Chondrocyte (in vitro differentiated cells): ENCODE measurements around the gene TRAK2. TPM values are rescaled to one million over a fixed set of nuclear protein-coding genes. Genes with fewer than 3 reads are reported as not detected.

ENCODE experiments used
- DNase-seq: peaks from one replicate; pipeline ENCODE4 v3.0.0; 2021; ENCODE audit warnings: mixed read lengths, low spot score
- H3K27ac Mint-ChIP-seq: one replicate; pipeline ENCODE4 v1.8.0; 2021; ENCODE audit warnings: mild to moderate bottlenecking, moderate library complexity, mixed read lengths; ENCODE audit not compliant: unreplicated experiment
- H3K27me3 Mint-ChIP-seq: 2 replicates; pipeline ENCODE4 v1.8.0; 2021; ENCODE audit warnings: low read depth, mixed read lengths
- H3K36me3 Mint-ChIP-seq: 2 replicates; pipeline ENCODE4 v1.8.0; 2021; ENCODE audit warnings: low read depth, mixed read lengths
- H3K4me1 Mint-ChIP-seq: 2 replicates; pipeline ENCODE4 v1.8.0; 2021; ENCODE audit warnings: low read depth, mild to moderate bottlenecking, mixed read lengths
- H3K4me3 Mint-ChIP-seq: one replicate; pipeline ENCODE4 v1.8.0; 2021; ENCODE audit warnings: mild to moderate bottlenecking, moderate library complexity, mixed read lengths; ENCODE audit not compliant: unreplicated experiment
- H3K9me3 Mint-ChIP-seq: 2 replicates; pipeline ENCODE4 v1.8.0; 2021; ENCODE audit warnings: low read depth, mixed read lengths
- total RNA-seq: library from RNA; stranded (reverse); gene quantifications from 3 replicates; pipeline ENCODE4 v1.2.1, GENCODE V29; 2021
- TF ChIP-seq, protein P1 (sequence below): fragments of 200-600 bp; sonication (generic); IDR thresholded peaks from 2 replicates; pipeline ENCODE4 v1.5.0; 2021; ENCODE audit warnings: antibody characterized with exemption, mild to moderate bottlenecking, moderate library complexity

Gene TRAK2
- total RNA-seq, 1 donor from 2014 or later = 48.4 TPM

DNA sequence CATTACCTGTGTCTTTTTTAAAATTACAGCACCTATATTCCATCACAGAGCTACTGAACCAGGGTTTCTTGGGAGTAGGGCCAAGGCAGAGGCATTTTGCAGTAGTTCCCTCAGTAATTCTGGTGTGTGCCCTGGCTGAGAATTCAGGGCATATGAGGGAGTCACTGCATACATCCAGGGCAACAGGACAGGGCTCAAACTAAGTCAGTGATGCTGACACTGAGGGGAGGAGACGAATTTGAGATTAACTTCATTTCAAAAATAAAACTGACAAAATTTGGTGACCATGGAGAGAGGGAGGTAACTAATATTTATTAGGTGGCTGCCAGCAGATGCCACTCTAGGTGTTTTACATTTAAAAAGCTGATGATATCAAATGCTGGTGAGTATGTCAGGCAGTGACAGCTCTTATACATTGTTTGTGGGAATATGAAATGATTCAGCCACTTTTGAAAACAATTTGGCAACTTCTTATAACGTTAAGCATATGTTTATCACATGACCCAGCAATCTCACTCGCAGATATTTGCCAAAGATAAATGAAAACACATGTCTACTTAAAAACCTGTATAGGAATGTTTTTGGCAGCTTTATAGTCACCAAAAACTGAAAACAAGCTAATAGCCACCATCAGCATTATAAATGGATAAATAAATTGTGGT lies 20.6 kb upstream of the TRAK2 start:
- H3K27me3 Mint-ChIP-seq = no peaks in the 10 kb centered on the region
- TF ChIP-seq, protein P1, sequence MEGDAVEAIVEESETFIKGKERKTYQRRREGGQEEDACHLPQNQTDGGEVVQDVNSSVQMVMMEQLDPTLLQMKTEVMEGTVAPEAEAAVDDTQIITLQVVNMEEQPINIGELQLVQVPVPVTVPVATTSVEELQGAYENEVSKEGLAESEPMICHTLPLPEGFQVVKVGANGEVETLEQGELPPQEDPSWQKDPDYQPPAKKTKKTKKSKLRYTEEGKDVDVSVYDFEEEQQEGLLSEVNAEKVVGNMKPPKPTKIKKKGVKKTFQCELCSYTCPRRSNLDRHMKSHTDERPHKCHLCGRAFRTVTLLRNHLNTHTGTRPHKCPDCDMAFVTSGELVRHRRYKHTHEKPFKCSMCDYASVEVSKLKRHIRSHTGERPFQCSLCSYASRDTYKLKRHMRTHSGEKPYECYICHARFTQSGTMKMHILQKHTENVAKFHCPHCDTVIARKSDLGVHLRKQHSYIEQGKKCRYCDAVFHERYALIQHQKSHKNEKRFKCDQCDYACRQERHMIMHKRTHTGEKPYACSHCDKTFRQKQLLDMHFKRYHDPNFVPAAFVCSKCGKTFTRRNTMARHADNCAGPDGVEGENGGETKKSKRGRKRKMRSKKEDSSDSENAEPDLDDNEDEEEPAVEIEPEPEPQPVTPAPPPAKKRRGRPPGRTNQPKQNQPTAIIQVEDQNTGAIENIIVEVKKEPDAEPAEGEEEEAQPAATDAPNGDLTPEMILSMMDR = no peak
- no peak overlapping the region for H3K4me3 Mint-ChIP-seq
- DNase-seq = no peak
- no peak overlapping the region for H3K27ac Mint-ChIP-seq
- peaks cover 20% of the 10 kb centered on the region for H3K4me1 Mint-ChIP-seq
- peaks cover 42% of the 10 kb centered on the region for H3K36me3 Mint-ChIP-seq
- no peaks in the 10 kb centered on the region for H3K9me3 Mint-ChIP-seq

DNA sequence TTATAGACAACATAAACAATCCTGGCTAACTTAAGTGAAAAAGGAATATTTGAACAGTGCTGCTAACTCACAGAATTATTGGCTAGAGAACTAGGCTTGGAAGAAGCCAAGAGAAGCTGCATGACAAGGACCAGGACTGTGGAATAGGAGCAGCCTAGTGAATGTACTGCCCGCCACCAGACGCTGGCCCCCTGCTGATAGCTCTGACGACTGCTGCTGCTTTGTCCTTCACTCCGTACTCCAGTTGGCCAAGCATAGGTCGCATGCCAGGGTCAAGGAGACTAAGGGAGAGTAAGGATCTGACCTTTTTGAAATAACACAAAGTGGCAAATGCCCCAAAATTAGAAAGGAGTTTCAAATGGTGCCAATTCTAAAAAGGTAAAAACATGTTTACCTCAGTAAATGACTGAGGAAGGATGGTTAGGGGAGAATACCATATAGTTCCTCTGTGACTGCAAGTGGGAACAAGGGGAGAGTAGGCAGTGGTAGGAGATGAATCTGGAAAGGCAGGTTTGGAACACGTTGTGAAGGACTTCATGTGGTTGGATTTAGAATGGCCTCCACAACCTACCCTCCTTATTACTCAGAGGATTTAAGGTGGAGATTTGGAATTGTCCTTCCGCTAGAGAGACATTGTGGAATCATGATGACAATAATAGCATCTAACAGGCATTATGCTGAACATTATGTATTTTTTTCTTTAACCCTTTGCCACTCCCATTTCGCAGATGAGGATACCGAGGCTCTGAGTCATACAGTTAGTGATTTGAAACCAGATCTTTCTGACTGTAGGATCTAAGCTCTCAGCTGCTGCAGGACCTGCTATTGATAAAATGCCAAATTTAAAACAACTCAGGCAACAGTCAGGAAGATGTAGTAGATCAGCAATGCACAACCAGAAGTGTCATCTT lies 19.8 kb upstream of the TRAK2 start:
- Mint-ChIP-seq H3K9me3 (no peaks in the 10 kb centered on the region), H3K4me1 (peaks cover 28% of the 10 kb centered on the region), H3K36me3 (peaks cover 42% of the 10 kb centered on the region), H3K4me3 (no peak overlapping the region), H3K27me3 (no peaks in the 10 kb centered on the region), H3K27ac (no peak overlapping the region)
- TF ChIP-seq, protein P1 = no peak
- no peak for DNase-seq

DNA sequence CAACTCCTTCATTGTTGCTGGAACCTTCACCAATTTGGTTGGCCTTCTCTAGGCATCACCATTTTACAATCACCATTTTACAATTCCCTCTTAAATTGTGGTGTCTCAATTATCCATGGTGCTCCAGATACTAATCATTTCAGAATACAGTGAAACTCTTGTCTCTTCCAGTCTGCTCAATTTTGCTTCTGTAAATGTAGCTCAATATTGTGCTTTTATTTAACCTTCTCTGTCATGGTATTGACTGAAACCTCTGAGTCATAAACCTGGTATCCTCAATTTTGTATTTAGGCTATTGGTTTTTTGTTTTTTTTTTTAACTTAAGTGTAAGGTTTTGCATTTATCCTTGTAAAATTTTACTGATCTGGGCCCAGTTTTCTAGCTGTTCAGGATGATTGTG lies 16.4 kb upstream of the TRAK2 start:
- H3K9me3 Mint-ChIP-seq = no peaks in the 10 kb centered on the region
- TF ChIP-seq, protein P1 = no peak
- peak overlapping the region; percentile 53 for H3K27ac Mint-ChIP-seq
- H3K4me1 Mint-ChIP-seq = peaks cover 40% of the 10 kb centered on the region
- H3K36me3 Mint-ChIP-seq = peaks cover 24% of the 10 kb centered on the region
- no peaks in the 10 kb centered on the region for H3K27me3 Mint-ChIP-seq
- H3K4me3 Mint-ChIP-seq = no peak overlapping the region
- no peak for DNase-seq

DNA sequence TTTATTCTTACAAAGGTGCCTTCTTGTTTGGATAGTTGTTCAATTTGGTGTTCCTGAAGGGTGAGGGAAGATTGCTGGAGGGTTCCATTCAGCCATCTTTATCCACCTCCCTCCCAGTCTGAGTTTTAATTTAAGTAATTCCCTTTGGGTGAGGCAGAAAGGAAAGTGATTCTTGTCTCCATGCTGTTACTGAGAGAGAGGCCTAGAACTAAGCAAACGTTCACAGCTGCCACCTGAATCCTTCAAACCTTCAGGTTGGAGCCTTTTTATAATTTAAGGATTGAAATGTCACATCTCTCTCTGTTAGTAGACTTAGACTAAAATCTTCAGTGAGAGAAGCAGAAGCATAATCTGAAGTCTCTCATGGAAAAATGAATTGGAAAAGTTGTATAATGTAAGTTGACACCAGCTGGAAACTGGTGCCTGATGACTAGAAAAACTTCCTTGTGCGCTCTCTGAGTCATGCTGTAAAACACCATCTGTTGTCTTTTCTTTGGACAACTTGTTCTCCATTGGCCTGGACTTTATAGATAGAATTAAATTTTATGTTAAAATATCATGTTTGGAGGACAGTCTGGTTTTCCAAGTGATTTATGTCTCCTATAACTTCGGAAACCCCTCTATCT lies 14.9 kb upstream of the TRAK2 start:
- peaks cover 31% of the 10 kb centered on the region for H3K36me3 Mint-ChIP-seq
- H3K27me3 Mint-ChIP-seq = no peaks in the 10 kb centered on the region
- TF ChIP-seq, protein P1 = no peak
- no peak for DNase-seq
- no peak overlapping the region for H3K4me3 Mint-ChIP-seq
- H3K4me1 Mint-ChIP-seq = peaks cover 39% of the 10 kb centered on the region
- peaks cover 9% of the 10 kb centered on the region for H3K9me3 Mint-ChIP-seq
- H3K27ac Mint-ChIP-seq = peak overlapping the region; percentile 94

DNA sequence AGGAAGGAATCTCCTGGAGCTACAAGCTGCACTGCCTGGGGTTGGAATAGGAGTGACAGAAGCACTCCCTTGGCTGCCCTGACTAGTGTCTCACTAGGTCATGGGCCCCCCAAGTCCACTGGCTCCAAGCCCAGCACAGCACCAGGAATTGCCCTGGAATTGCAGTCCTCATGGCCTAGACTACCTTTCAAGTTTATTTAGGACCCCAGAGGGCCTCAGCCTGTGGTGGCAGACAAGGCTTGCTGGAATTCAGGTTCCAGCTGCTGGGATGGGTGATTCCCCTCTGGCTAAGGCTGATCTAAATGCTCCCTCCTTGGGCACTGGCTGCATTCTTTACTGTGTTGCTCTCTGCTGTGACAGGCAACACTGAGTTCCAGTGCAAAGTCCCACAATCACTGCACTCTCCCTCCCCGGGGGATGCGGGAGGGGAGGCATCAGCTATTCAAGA lies 14.3 kb upstream of the TRAK2 start:
- peaks cover 10% of the 10 kb centered on the region for H3K9me3 Mint-ChIP-seq
- no peak overlapping the region for H3K4me3 Mint-ChIP-seq
- H3K4me1 Mint-ChIP-seq = peaks cover 36% of the 10 kb centered on the region
- TF ChIP-seq, protein P1 = no peak
- no peaks in the 10 kb centered on the region for H3K27me3 Mint-ChIP-seq
- H3K36me3 Mint-ChIP-seq = peaks cover 31% of the 10 kb centered on the region
- H3K27ac Mint-ChIP-seq = peak overlapping the region; percentile 94
- no peak for DNase-seq
